WTC11 (cell line): Measurements from ENCODE around the gene OR5B21. TPM values are rescaled to one million over a fixed set of nuclear protein-coding genes. Genes with fewer than 3 reads are reported as not detected.

Experiments
- ATAC-seq: fragments of 200-7000 bp; cut with Tn5 transposase; 2 replicates; pipeline ENCODE4 v1.10.0; 2021; ENCODE audit warnings: mild to moderate bottlenecking, moderate library complexity
- CTCF ChIA-PET: fragments of 300-600 bp; sonication (Branson Sonifier 250); formaldehyde crosslinking; loops from one replicate; lab custom pipeline; 2021; ENCODE audit warnings: antibody characterized with exemption; lab: Charles Lee
- POLR2A ChIA-PET: fragments of 350-600 bp; sonication (Branson Sonifier 250); formaldehyde crosslinking; loops from one replicate; lab custom pipeline; 2021; ENCODE audit warnings: antibody characterized with exemption; lab: Charles Lee
- DNase-seq: peaks from one replicate; pipeline ENCODE4 v3.0.0; 2021; ENCODE audit warnings: low spot score
- H3K27ac Mint-ChIP-seq: 2 replicates; pipeline ENCODE4 v1.8.0; 2021; ENCODE audit warnings: mixed read lengths
- H3K27me3 Mint-ChIP-seq: 2 replicates; pipeline ENCODE4 v1.8.0; 2021; ENCODE audit warnings: low read depth, mild to moderate bottlenecking, moderate library complexity, mixed read lengths
- H3K36me3 Mint-ChIP-seq: 2 replicates; pipeline ENCODE4 v1.8.0; 2021; ENCODE audit warnings: mixed read lengths
- H3K4me1 Mint-ChIP-seq: 2 replicates; pipeline ENCODE4 v1.8.0; 2022; ENCODE audit warnings: mixed read lengths
- H3K4me3 Mint-ChIP-seq: 2 replicates; pipeline ENCODE4 v1.8.0; 2021; ENCODE audit warnings: mild to moderate bottlenecking, moderate library complexity, mixed read lengths
- H3K9me3 Mint-ChIP-seq: 2 replicates; pipeline ENCODE4 v1.8.0; 2021; ENCODE audit warnings: mixed read lengths
- ATF3 ChIP-seq: sonication (generic); formaldehyde crosslinking; conservative IDR thresholded peaks from 2 replicates; pipeline ENCODE4 v1.8.1; 2022; ENCODE audit warnings: mild to moderate bottlenecking, missing genetic modification reagents
- CBFB ChIP-seq: sonication (generic); formaldehyde crosslinking; IDR thresholded peaks from 2 replicates; pipeline ENCODE4 v1.8.1; 2022; ENCODE audit warnings: mild to moderate bottlenecking, low read depth, missing genetic modification reagents
- FOXJ3 ChIP-seq: sonication (generic); formaldehyde crosslinking; IDR thresholded peaks from 2 replicates; pipeline ENCODE4 v1.9.0; 2021; ENCODE audit warnings: missing genetic modification reagents, mild to moderate bottlenecking, borderline replicate concordance
- GRHL2 ChIP-seq: fragments of 250-450 bp; sonication (Bioruptor Pico); IDR thresholded peaks from 2 replicates; pipeline ENCODE4 v1.8.0; 2022; ENCODE audit warnings: mild to moderate bottlenecking, moderate library complexity; ENCODE audit not compliant: insufficient replicate concordance, severe bottlenecking
- JUN ChIP-seq: sonication (generic); formaldehyde crosslinking; IDR thresholded peaks from 2 replicates; pipeline ENCODE4 v1.8.0; 2023; ENCODE audit warnings: mild to moderate bottlenecking, missing genetic modification reagents
- MAX ChIP-seq: sonication (generic); formaldehyde crosslinking; IDR thresholded peaks from 2 replicates; pipeline ENCODE4 v1.8.0; 2022; ENCODE audit warnings: mild to moderate bottlenecking, missing genetic modification reagents
- MXD4 ChIP-seq: fragments of 250-450 bp; sonication (Bioruptor Pico); IDR thresholded peaks from 2 replicates; pipeline ENCODE4 v1.8.0; 2021; ENCODE audit warnings: mild to moderate bottlenecking, moderate library complexity, borderline replicate concordance
- NR1H2 ChIP-seq: sonication (generic); formaldehyde crosslinking; IDR thresholded peaks from 2 replicates; pipeline ENCODE4 v1.9.0; 2021; ENCODE audit warnings: mild to moderate bottlenecking, moderate library complexity, missing genetic modification reagents
- NR2C2 ChIP-seq: sonication (generic); formaldehyde crosslinking; IDR thresholded peaks from 2 replicates; pipeline ENCODE4 v1.8.0; 2022; ENCODE audit warnings: mild to moderate bottlenecking, missing genetic modification reagents
- PREB ChIP-seq: sonication (generic); formaldehyde crosslinking; IDR thresholded peaks from 2 replicates; pipeline ENCODE4 v1.8.1; 2022; ENCODE audit warnings: mild to moderate bottlenecking, missing genetic modification reagents, moderate library complexity, borderline replicate concordance
- PRRX2 ChIP-seq: fragments of 250-450 bp; sonication (Bioruptor Pico); IDR thresholded peaks from 2 replicates; pipeline ENCODE4 v1.8.0; 2021; ENCODE audit warnings: mild to moderate bottlenecking
- RELA ChIP-seq: sonication (generic); formaldehyde crosslinking; IDR thresholded peaks from 2 replicates; pipeline ENCODE4 v1.8.1; 2022; ENCODE audit warnings: missing genetic modification reagents, mild to moderate bottlenecking, borderline replicate concordance
- SMAD4 ChIP-seq: sonication (generic); formaldehyde crosslinking; IDR thresholded peaks from 2 replicates; pipeline ENCODE4 v1.8.0; 2022; ENCODE audit warnings: mild to moderate bottlenecking, missing genetic modification reagents
- SP1 ChIP-seq: sonication (generic); formaldehyde crosslinking; conservative IDR thresholded peaks from 2 replicates; pipeline ENCODE4 v1.8.1; 2022; ENCODE audit warnings: missing genetic modification reagents
- TCF7 ChIP-seq: sonication (generic); formaldehyde crosslinking; IDR thresholded peaks from 2 replicates; pipeline ENCODE4 v1.8.0; 2022; ENCODE audit warnings: mild to moderate bottlenecking, low read depth, missing genetic modification reagents, moderate library complexity
- ZBTB43 ChIP-seq: sonication (generic); formaldehyde crosslinking; IDR thresholded peaks from 2 replicates; pipeline ENCODE4 v1.8.1; 2023; ENCODE audit warnings: mild to moderate bottlenecking, missing genetic modification reagents
- ZNF138 ChIP-seq: sonication (generic); formaldehyde crosslinking; conservative IDR thresholded peaks from 2 replicates; pipeline ENCODE4 v1.8.1; 2022; ENCODE audit warnings: mild to moderate bottlenecking, moderate library complexity, missing genetic modification reagents
- ZNF232 ChIP-seq: sonication (generic); formaldehyde crosslinking; IDR thresholded peaks from 2 replicates; pipeline ENCODE4 v1.8.0; 2022; ENCODE audit warnings: mild to moderate bottlenecking, missing genetic modification reagents
- ZNF512 ChIP-seq: sonication (generic); formaldehyde crosslinking; IDR thresholded peaks from 2 replicates; pipeline ENCODE4 v1.8.1; 2022; ENCODE audit warnings: missing genetic modification reagents, borderline replicate concordance
- total RNA-seq: library from RNA; stranded (reverse); gene quantifications from 3 replicates; pipeline ENCODE4 v1.2.3, GENCODE V29; 2021
- TF ChIP-seq, protein P1 (sequence below): sonication (generic); formaldehyde crosslinking; IDR thresholded peaks from 2 replicates; pipeline ENCODE4 v1.8.1; 2023; ENCODE audit warnings: mild to moderate bottlenecking, moderate library complexity, missing genetic modification reagents
- TF ChIP-seq, protein P2 (sequence below): fragments of 250-450 bp; sonication (Bioruptor Pico); IDR thresholded peaks from 2 replicates; pipeline ENCODE4 v1.9.0; 2021; ENCODE audit warnings: mild to moderate bottlenecking
- TF ChIP-seq, protein P3 (sequence below): sonication (generic); formaldehyde crosslinking; IDR thresholded peaks from 2 replicates; pipeline ENCODE4 v1.8.0; 2022; ENCODE audit warnings: mild to moderate bottlenecking, missing genetic modification reagents

The OR5B21 gene
- total RNA-seq, 1 experiment from 2014 or later, result not detected

DNA sequence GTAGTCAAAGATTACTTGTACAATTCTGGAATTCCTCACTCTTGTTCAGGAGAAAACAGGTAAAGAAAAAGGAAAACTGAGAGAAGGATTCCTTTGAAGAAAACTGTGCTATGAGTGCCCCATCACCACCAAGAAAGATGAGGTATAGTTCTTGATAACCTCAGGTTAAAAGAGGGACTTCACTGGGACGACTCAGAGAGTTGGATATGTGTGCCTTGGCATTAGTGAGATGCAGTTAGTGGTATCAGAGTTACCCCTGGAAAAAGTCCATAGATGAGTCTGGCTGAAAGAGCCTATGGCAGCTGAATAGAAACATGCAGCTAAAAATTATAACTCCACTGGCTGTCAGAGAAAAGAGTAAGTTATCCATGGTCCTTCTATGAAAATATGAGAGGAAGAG, 38.9 kb upstream of the OR5B21 start:
- Mint-ChIP-seq H3K36me3 (no peaks in the 10 kb centered on the region), H3K27ac (no peak overlapping the region), H3K4me1 (no peaks in the 10 kb centered on the region), H3K9me3 (no peaks in the 10 kb centered on the region), H3K27me3 (no peaks in the 10 kb centered on the region), H3K4me3 (no peak overlapping the region)
- ChIA-PET CTCF (interaction anchor here (1.2 kb wide), 1 partner anchor 21 kb away, joined by 3 read pairs; no protein-coding TSS in a partner anchor), POLR2A (no interaction called here)
- no peak for DNase-seq
- no peak for ATAC-seq
- no peak for TF ChIP-seq MAX (CRISPR knock-in tag)
- no peak for TF ChIP-seq ZBTB43 (CRISPR knock-in tag)
- no peak for TF ChIP-seq SMAD4 (CRISPR knock-in tag)
- TF ChIP-seq NR2C2 (CRISPR knock-in tag), result no peak
- TF ChIP-seq SP1 (CRISPR knock-in tag), result no peak
- TF ChIP-seq RELA, result no peak
- no peak for TF ChIP-seq NR1H2 (CRISPR knock-in tag)
- TF ChIP-seq, protein P1, sequence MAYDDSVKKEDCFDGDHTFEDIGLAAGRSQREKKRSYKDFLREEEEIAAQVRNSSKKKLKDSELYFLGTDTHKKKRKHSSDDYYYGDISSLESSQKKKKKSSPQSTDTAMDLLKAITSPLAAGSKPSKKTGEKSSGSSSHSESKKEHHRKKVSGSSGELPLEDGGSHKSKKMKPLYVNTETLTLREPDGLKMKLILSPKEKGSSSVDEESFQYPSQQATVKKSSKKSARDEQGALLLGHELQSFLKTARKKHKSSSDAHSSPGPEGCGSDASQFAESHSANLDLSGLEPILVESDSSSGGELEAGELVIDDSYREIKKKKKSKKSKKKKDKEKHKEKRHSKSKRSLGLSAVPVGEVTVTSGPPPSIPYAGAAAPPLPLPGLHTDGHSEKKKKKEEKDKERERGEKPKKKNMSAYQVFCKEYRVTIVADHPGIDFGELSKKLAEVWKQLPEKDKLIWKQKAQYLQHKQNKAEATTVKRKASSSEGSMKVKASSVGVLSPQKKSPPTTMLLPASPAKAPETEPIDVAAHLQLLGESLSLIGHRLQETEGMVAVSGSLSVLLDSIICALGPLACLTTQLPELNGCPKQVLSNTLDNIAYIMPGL (CRISPR knock-in tag), result no peak
- TF ChIP-seq JUN (CRISPR knock-in tag), result no peak
- TF ChIP-seq ZNF138, result no peak

DNA sequence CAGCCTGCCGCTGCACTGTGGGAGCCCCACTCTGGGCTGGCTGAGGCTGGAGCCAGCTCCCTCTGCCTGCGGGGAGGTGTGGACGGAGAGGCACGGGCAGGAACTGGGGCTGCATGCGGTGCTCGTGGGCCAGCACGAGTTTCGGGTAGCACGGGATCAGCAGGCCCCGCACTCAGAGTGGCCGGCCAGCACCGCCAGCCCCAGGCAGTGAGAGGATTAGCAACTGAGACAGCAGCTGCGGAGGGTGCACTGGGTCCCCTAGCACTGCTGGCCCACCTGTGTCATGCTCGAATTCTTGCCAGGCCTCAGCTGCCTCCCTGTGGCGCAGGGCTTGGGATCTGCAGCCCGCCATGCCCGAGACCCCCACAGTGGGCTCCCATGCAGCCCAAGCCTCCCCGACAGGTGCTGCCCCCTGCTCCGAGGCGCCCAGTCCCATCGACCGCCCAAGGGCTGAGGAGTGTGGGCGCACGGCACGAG, 24.0 kb upstream of the OR5B21 start:
- POLR2A ChIA-PET, result no interaction called here
- CTCF ChIA-PET, result interaction anchor here (1.4 kb wide), 1 partner anchor 8 kb away, joined by 4 read pairs; no protein-coding TSS in a partner anchor
- H3K27me3 Mint-ChIP-seq, result peaks cover 3% of the 10 kb centered on the region

More for the DNA sequence above, 24.0 kb upstream of the OR5B21 start:
- H3K4me3 Mint-ChIP-seq, result no peak overlapping the region
- H3K36me3 Mint-ChIP-seq, result peaks cover 18% of the 10 kb centered on the region
- H3K9me3 Mint-ChIP-seq, result peaks cover 38% of the 10 kb centered on the region
- ATAC-seq, result no peak
- TF ChIP-seq, protein P2, sequence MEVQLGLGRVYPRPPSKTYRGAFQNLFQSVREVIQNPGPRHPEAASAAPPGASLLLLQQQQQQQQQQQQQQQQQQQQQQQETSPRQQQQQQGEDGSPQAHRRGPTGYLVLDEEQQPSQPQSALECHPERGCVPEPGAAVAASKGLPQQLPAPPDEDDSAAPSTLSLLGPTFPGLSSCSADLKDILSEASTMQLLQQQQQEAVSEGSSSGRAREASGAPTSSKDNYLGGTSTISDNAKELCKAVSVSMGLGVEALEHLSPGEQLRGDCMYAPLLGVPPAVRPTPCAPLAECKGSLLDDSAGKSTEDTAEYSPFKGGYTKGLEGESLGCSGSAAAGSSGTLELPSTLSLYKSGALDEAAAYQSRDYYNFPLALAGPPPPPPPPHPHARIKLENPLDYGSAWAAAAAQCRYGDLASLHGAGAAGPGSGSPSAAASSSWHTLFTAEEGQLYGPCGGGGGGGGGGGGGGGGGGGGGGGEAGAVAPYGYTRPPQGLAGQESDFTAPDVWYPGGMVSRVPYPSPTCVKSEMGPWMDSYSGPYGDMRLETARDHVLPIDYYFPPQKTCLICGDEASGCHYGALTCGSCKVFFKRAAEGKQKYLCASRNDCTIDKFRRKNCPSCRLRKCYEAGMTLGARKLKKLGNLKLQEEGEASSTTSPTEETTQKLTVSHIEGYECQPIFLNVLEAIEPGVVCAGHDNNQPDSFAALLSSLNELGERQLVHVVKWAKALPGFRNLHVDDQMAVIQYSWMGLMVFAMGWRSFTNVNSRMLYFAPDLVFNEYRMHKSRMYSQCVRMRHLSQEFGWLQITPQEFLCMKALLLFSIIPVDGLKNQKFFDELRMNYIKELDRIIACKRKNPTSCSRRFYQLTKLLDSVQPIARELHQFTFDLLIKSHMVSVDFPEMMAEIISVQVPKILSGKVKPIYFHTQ (CRISPR knock-in tag), result no peak
- TF ChIP-seq RELA (no peak), ZNF512 (CRISPR knock-in tag) (no peak), GRHL2 (no peak), TCF7 (CRISPR knock-in tag) (no peak), MXD4 (CRISPR knock-in tag) (no peak), FOXJ3 (CRISPR knock-in tag) (no peak), PREB (CRISPR knock-in tag) (no peak), PRRX2 (CRISPR knock-in tag) (no peak), CBFB (no peak), ZNF232 (CRISPR knock-in tag) (no peak), ATF3 (CRISPR knock-in tag) (no peak)
- TF ChIP-seq, protein P3, sequence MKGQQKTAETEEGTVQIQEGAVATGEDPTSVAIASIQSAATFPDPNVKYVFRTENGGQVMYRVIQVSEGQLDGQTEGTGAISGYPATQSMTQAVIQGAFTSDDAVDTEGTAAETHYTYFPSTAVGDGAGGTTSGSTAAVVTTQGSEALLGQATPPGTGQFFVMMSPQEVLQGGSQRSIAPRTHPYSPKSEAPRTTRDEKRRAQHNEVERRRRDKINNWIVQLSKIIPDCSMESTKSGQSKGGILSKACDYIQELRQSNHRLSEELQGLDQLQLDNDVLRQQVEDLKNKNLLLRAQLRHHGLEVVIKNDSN (CRISPR knock-in tag), result no peak
- TF ChIP-seq, all 79 proteins: peak for 0
- Mint-ChIP-seq H3K4me1 (no peaks in the 10 kb centered on the region), H3K27ac (no peak overlapping the region)
- no peak for DNase-seq
